ENCODE measurements around the gene RHOH.
"Not testable (repeated sequence)": the region's sequence is repeated elsewhere in the genome, so short reads cannot be mapped to it uniquely, and the experiment has no call there.

Gene RHOH, protein sequence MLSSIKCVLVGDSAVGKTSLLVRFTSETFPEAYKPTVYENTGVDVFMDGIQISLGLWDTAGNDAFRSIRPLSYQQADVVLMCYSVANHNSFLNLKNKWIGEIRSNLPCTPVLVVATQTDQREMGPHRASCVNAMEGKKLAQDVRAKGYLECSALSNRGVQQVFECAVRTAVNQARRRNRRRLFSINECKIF

GRCh38 chr4:40196724-40197281, at the start of gene RHOH:
RHOH (plus strand) TSS chr4:40197031; CDS start chr4:40243387, 46,356 bp downstream.
- DNase-seq (ENCODE audit: low spot score) = no peak

- DNase-seq (ENCODE audit: low spot score) = not testable (repeated sequence)
These were observed 49.3 kb upstream of the RHOH start for GRCh38 chr4:40147490-40147889.

- DNase-seq (ENCODE audit: low spot score) = peak; percentile 82
These were observed 46.9 kb upstream of the RHOH start for GRCh38 chr4:40149960-40150385.

DNA sequence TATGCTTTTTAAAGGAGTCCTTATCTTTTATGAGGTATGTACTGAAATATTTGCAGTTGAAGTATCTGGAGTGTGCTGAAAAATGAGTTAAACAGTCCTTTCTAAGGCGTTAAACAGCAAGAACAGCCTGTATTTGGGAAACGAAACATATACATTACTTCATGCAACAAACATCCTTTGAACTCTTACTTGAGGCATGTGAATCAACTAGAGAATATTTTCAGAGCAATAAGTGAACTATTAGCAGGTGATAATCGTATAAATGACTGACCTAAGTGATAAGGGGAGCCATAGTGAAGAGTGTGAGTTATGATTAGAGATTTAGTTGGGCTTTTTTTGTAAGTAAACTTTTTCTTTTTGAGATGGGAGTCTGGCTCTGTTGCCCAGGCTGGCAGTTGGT, 45.9 kb upstream of the RHOH start:
- DNase-seq (ENCODE audit: low spot score) = no peak

- no peak for DNase-seq (ENCODE audit: low spot score)
These were observed 44.2 kb upstream of the RHOH start for GRCh38 chr4:40152637-40153036.

GRCh38 chr4:40157436-40157835, 39.4 kb upstream of the RHOH start:
- no peak for DNase-seq (ENCODE audit: low spot score)

GRCh38 chr4:40160258-40160657, 36.6 kb upstream of the RHOH start:
- DNase-seq (ENCODE audit: low spot score) = no peak

DNA sequence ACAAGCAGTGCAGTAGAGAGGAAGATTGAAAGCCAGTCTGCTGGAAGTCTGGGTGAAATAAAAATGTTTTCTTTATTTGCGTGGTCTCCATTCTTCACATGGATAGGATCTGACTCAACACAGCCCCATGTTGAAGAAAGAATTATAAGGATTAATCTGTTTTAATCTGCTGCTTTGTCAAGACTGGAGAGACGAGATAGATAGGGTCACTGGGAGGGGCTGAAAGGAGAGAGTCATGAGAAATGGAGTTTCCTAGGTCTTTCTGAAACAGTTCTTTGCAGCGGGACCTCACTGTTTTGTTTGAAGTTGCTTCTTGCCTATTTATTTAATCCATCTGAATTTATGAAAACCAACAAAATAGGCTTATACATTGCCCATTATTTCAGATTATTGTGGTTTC, 32.4 kb upstream of the RHOH start:
- no peak for DNase-seq (ENCODE audit: low spot score)

DNA sequence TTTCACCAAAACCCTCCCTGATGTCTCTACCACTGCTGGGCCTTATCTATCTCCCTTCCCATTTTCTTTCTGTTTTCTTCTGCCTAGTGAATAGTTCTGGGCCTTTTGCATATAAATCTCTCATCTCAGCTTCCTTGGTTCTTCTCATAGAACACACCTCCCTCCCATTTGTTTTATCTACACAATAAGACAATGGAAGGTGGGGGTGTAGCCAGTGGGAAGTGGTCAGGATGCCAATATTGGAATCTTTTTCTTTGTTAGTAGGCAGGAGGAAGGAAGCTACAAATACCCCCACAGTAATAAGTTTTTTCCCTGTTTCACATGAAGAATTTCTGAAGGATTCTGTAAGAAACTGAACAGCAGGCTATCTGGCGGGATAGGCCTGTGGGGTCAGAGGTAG, 30.9 kb upstream of the RHOH start:
- DNase-seq (ENCODE audit: low spot score) = no peak

DNA sequence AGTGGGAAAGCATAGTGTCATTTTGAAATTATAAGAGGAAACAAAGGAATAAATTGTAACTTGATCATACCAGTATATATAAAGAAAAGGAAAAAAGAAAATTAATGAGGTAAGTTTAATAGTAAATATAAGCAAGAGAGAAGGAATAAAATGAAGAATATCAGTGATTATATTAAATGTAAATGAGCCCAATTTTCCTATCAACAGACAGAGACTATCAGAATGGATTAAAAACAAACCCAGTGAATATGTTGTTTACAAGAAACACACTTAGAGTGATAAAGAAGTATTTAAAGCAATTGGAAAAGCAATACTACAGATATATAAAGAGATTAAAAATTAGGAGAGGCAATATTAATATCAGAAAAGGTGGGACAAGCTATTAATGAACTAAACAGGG, 28.8 kb upstream of the RHOH start:
- no peak for DNase-seq (ENCODE audit: low spot score)

GRCh38 chr4:40170588-40170987, 26.2 kb upstream of the RHOH start:
- DNase-seq (ENCODE audit: low spot score) = no peak

GRCh38 chr4:40173470-40173875, 23.4 kb upstream of the RHOH start:
- DNase-seq (ENCODE audit: low spot score) = no peak

GRCh38 chr4:40176602-40177001, 20.2 kb upstream of the RHOH start:
- no peak for DNase-seq (ENCODE audit: low spot score)

DNA sequence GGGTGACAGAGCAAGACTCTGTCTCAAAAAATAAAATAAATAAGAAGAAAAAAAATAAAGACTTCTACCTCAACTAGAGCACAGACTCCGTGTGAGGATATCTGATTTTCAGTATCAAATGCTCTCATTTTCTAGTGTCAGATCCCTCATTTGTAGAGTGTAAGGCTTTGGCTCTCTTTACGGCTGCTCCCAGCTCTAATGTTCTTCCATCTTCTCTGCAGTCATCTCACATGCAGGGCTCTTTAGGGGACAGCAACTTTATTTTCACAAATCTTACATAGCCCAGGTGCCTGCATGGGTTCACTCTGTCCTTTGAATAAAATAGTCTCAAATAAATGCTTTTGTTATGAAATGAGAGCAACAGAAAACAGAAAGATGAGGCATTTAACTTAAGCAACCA, 19.2 kb upstream of the RHOH start:
- DNase-seq (ENCODE audit: low spot score) = no peak

- DNase-seq (ENCODE audit: low spot score) = no peak
These were observed 18.2 kb upstream of the RHOH start for GRCh38 chr4:40178672-40179071.

- no peak for DNase-seq (ENCODE audit: low spot score)
These were observed 17.5 kb upstream of the RHOH start for GRCh38 chr4:40179360-40179759.

- DNase-seq (ENCODE audit: low spot score) = no peak
These were observed 16.5 kb upstream of the RHOH start for GRCh38 chr4:40180356-40180755.

GRCh38 chr4:40182001-40182400, 14.8 kb upstream of the RHOH start:
- DNase-seq (ENCODE audit: low spot score) = no peak

DNA sequence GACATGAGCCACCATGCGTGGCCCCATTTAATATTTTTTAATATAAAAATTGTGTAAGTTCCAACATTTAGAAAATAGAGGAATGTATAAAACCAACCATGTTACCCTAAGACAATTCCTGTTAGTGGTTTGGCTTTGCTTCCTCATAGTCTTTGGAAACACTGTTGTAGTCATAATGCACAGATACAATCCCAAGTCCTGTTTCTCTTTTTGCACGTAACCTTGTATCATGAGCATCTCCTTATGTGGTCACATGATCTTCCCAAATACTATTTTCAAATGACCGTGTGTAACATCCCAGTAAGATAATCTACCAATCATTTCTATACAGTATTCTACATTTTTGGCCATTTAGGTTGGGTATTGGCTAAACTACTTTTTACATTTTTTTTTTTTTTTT, 13.9 kb upstream of the RHOH start:
- no peak for DNase-seq (ENCODE audit: low spot score)

GRCh38 chr4:40183615-40184411, 13.0 kb upstream of the RHOH start:
- DNase-seq (ENCODE audit: low spot score) = no peak

DNA sequence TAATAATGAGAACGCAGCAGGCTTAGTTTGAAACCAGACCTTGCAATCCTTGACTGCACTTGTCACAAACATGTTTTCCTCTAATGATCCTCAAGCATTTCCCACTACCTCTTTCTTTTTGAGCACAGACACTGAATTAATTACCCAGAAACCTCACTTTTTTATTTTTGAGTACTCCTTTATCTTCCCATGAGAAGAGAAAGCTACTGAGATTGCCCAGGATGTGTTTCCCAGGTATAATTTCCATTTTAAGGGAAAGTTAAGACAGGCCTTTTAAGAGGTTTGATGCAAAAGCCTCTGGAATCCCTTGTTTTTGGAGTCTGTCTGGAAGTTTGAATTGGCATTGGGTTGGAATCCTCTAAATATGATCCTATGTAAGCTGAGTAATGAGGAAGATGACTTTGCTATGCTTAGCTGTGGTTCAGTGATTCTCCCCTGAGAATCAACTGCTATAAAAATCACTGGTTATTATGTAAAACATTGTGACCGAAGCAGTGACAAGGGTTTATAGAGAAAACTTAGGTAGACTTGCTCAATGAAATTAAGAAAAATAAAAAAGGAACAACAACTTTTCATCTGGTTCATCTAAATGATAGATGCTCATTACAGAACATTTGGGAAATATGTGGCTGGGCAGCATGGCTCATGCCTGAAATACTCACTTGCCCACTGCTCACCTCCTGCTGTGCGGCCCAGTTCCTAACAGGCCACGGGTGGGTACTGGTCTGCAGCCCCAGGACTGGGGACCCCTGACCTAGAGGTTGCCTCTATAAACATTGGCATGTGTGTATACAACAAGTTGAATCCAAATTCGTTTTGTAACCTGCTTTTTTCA, 10.8 kb upstream of the RHOH start:
- DNase-seq (ENCODE audit: low spot score) = no peak

GRCh38 chr4:40186665-40187014, 10.2 kb upstream of the RHOH start:
- DNase-seq (ENCODE audit: low spot score) = no peak
